ENCODE data around the gene CHCHD3. TPM values are rescaled to one million over a fixed set of nuclear protein-coding genes. Genes with fewer than 3 reads are reported as not detected.

The CHCHD3 gene
- total RNA-seq, 1 experiment from 2014 or later: 89.9 TPM

DNA sequence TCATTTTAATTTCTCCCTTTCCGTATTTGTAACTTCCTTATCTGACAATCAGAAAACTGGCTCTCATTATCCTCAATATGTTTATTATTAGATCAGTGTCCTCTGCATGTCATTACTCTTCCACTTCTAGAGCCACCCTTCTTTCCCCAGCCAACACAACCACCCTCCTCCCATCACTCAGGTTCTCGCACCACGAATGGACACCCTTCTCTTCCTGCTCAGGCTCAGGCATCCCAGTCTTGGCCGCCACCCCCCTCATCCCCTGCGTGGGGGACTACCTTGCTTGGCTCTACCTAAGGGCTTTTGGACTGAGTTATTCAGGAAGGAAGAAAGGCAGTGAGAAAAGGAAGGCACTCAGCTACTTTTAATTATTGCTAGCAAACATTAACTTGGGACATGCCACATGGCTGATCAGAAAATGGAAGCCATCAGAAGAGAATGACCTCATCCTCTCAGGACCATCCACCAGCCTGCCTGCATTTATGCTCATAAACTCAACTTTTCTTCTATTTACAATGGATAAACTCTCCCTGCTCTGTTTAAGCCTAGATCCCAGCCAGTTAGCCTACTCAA is 305.8 kb downstream of the CHCHD3 start:
- no peak for DNase-seq
- Mint-ChIP-seq H3K27ac (ENCODE audit: unreplicated experiment) (no peak overlapping the region), H3K36me3 (ENCODE audit: insufficient read depth, unreplicated experiment) (peaks cover 7% of the 10 kb centered on the region), H3K4me3 (ENCODE audit: low read depth, unreplicated experiment) (no peak overlapping the region), H3K4me1 (ENCODE audit: low read depth, unreplicated experiment) (no peaks in the 10 kb centered on the region), H3K9me3 (ENCODE audit: low read depth, unreplicated experiment) (no peaks in the 10 kb centered on the region), H3K27me3 (ENCODE audit: unreplicated experiment) (no peaks in the 10 kb centered on the region)
- intact Hi-C loops (cut with micrococcal nuclease; ENCODE audit: unreplicated experiment): no loop called here
- TF ChIP-seq, protein P1, sequence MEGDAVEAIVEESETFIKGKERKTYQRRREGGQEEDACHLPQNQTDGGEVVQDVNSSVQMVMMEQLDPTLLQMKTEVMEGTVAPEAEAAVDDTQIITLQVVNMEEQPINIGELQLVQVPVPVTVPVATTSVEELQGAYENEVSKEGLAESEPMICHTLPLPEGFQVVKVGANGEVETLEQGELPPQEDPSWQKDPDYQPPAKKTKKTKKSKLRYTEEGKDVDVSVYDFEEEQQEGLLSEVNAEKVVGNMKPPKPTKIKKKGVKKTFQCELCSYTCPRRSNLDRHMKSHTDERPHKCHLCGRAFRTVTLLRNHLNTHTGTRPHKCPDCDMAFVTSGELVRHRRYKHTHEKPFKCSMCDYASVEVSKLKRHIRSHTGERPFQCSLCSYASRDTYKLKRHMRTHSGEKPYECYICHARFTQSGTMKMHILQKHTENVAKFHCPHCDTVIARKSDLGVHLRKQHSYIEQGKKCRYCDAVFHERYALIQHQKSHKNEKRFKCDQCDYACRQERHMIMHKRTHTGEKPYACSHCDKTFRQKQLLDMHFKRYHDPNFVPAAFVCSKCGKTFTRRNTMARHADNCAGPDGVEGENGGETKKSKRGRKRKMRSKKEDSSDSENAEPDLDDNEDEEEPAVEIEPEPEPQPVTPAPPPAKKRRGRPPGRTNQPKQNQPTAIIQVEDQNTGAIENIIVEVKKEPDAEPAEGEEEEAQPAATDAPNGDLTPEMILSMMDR (IDR thresholded peaks at IDR 0.05; ENCODE audit: unreplicated experiment): no peak
- no TSS peak for BruUV-seq (replicated peaks)
- CTCF ChIA-PET: no interaction called here

DNA sequence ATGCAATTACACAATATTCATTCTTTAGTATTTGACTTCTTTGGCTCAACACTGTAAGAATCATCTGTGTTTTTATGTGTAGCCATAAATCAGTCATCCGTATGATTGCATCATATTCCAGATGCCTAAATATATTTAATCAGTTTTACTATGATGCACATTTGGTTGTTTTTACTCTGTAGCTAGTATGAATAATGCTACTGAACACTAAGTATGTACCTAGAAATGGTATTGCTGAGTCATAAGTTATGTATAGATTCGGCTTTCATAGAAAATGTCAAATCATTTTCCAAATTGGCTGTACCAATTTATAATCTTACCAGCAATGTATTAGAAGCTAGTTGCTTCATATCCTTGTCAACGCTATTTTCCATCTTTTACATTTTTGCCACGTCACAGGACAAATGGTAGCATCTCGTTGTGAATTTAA is 308.3 kb downstream of the CHCHD3 start:
- CTCF ChIA-PET: no interaction called here
- H3K36me3 Mint-ChIP-seq (ENCODE audit: insufficient read depth, unreplicated experiment): peaks cover 3% of the 10 kb centered on the region

GRCh38 chr7:132771301-132771730 is 310.6 kb downstream of the CHCHD3 start:
- TF ChIP-seq, protein P1 (IDR thresholded peaks at IDR 0.05; ENCODE audit: unreplicated experiment): no peak
- Mint-ChIP-seq H3K36me3 (ENCODE audit: insufficient read depth, unreplicated experiment) (no peaks in the 10 kb centered on the region), H3K9me3 (ENCODE audit: low read depth, unreplicated experiment) (peaks cover 4% of the 10 kb centered on the region), H3K4me3 (ENCODE audit: low read depth, unreplicated experiment) (no peak overlapping the region), H3K27ac (ENCODE audit: unreplicated experiment) (no peak overlapping the region), H3K4me1 (ENCODE audit: low read depth, unreplicated experiment) (no peaks in the 10 kb centered on the region), H3K27me3 (ENCODE audit: unreplicated experiment) (peaks cover 10% of the 10 kb centered on the region)
- DNase-seq: no peak
- CTCF ChIA-PET: interaction anchor here (0.6 kb wide), 1 partner anchor 13 kb away, joined by 3 read pairs; no protein-coding TSS in a partner anchor
- BruUV-seq (replicated peaks): no TSS peak
- intact Hi-C loops (cut with micrococcal nuclease; ENCODE audit: unreplicated experiment): no loop called here

More for the DNA sequence above, 308.3 kb downstream of the CHCHD3 start:
- TF ChIP-seq, protein P1 (IDR thresholded peaks at IDR 0.05; ENCODE audit: unreplicated experiment): no peak
- no peak for DNase-seq
- BruUV-seq (replicated peaks): no TSS peak
- no peak overlapping the region for H3K27ac Mint-ChIP-seq (ENCODE audit: unreplicated experiment)
- no peak overlapping the region for H3K4me3 Mint-ChIP-seq (ENCODE audit: low read depth, unreplicated experiment)
- no peaks in the 10 kb centered on the region for H3K4me1 Mint-ChIP-seq (ENCODE audit: low read depth, unreplicated experiment)
- H3K27me3 Mint-ChIP-seq (ENCODE audit: unreplicated experiment): no peaks in the 10 kb centered on the region
- H3K9me3 Mint-ChIP-seq (ENCODE audit: low read depth, unreplicated experiment): peaks cover 4% of the 10 kb centered on the region
- intact Hi-C loops (cut with micrococcal nuclease; ENCODE audit: unreplicated experiment): no loop called here

- H3K36me3 Mint-ChIP-seq (ENCODE audit: insufficient read depth, unreplicated experiment): no peaks in the 10 kb centered on the region
- DNase-seq: no peak
- BruUV-seq (replicated peaks): no TSS peak
- H3K27me3 Mint-ChIP-seq (ENCODE audit: unreplicated experiment): peaks cover 20% of the 10 kb centered on the region
- TF ChIP-seq, protein P1 (IDR thresholded peaks at IDR 0.05; ENCODE audit: unreplicated experiment): no peak
- no peak overlapping the region for H3K4me3 Mint-ChIP-seq (ENCODE audit: low read depth, unreplicated experiment)
- CTCF ChIA-PET: interaction anchor here (0.7 kb wide), 1 partner anchor 697 kb away, joined by 3 read pairs; no protein-coding TSS in a partner anchor
- intact Hi-C loops (cut with micrococcal nuclease; ENCODE audit: unreplicated experiment): no loop called here
- H3K27ac Mint-ChIP-seq (ENCODE audit: unreplicated experiment): no peak overlapping the region
- H3K9me3 Mint-ChIP-seq (ENCODE audit: low read depth, unreplicated experiment): peaks cover 4% of the 10 kb centered on the region
- no peaks in the 10 kb centered on the region for H3K4me1 Mint-ChIP-seq (ENCODE audit: low read depth, unreplicated experiment)
Measured at GRCh38 chr7:132770055-132770454, 311.8 kb downstream of the CHCHD3 start.

Measured in Calu3 (cell line).